Measurements from ENCODE around the gene ZEB2. TPM values are rescaled to one million over a fixed set of nuclear protein-coding genes. Genes with fewer than 3 reads are reported as not detected.

Gene ZEB2
- total and polyA plus RNA-seq, 4 donors: 7.6 to 39.6 (median 22.2) TPM

- TF ChIP-seq YY1 (IDR thresholded peaks at IDR 0.05): no peak
- no peak for TF ChIP-seq NR2F2 (IDR thresholded peaks at IDR 0.05)
- no peak for TF ChIP-seq FOXA1 (IDR thresholded peaks at IDR 0.05)
- no peak for TF ChIP-seq TAF1 (conservative IDR thresholded peaks at IDR 0.05)
- TF ChIP-seq RAD21 (IDR thresholded peaks at IDR 0.05): no peak
- TF ChIP-seq, protein P1, sequence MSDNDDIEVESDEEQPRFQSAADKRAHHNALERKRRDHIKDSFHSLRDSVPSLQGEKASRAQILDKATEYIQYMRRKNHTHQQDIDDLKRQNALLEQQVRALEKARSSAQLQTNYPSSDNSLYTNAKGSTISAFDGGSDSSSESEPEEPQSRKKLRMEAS (IDR thresholded peaks at IDR 0.05): no peak
- TF ChIP-seq EGR1 (IDR thresholded peaks at IDR 0.05; ENCODE audit: low read depth in 2 of 2): no peak
- no peak for TF ChIP-seq ZBTB33 (IDR thresholded peaks at IDR 0.05)
- no peak for TF ChIP-seq GABPA (IDR thresholded peaks at IDR 0.05 in 1 of 2, conservative IDR thresholded peaks at IDR 0.05 in 1 of 2)
- TF ChIP-seq JUND (IDR thresholded peaks at IDR 0.05): no peak
- TF ChIP-seq FOXA2 (IDR thresholded peaks at IDR 0.05): no peak
- Histone ChIP-seq H3K27me3 (ENCODE audit: control insufficient read depth in 4 of 4, insufficient read depth in 4 of 4, low read length in 3 of 4) (peaks cover 0 to 6% (median 0%) of the 10 kb centered on the region in 4 donors), H3K9ac (ENCODE audit: low read depth in 1 of 2, low read length in 2 of 2) (no peak overlapping the region), H3K4me1 (ENCODE audit: control insufficient read depth in 4 of 4, insufficient read depth in 4 of 4, low read length in 3 of 4) (no peaks in the 10 kb centered on the region), H3K36me3 (ENCODE audit: control insufficient read depth in 4 of 4, insufficient read depth in 3 of 4, low read depth in 1 of 4, low read length in 3 of 4) (no peaks in the 10 kb centered on the region), H3K4me3 (ENCODE audit: low read depth in 1 of 3, low read length in 3 of 3) (no peak overlapping the region), H3K9me3 (ENCODE audit: control insufficient read depth in 4 of 4, low read length in 3 of 4) (no peaks in the 10 kb centered on the region), H3K27ac (ENCODE audit: low read depth in 1 of 2, low read length in 2 of 2) (no peak overlapping the region)
- no peak for DNase-seq (ENCODE audit: low spot score)
- 74% methylated on average over 5 of the region's 5 CpGs for WGBS
Measured at GRCh38 chr2:144530596-144530995, 10.7 kb upstream of the ZEB2 start.

DNA sequence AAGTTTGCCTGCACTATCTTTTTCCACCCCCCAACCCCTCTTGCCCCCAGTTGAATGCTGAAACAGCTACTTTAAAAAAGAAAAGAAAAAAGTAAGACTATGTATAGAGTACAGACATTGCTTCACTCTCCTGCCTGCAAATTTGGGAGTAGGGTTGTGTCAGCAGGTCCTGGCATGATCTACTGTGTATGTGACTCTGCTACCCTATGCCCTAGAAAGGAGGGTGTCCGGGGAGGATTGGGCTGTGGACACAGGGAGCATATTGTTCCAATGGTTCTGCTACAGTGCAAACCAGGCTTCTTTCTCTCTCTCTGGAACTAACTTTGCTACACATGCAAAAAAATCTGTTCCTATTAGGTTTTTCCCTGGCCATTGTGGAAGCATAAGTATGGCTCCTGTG lies 9.9 kb upstream of the ZEB2 start:
- H3K9me3 ChIP-seq (ENCODE audit: control insufficient read depth in 4 of 4, low read length in 3 of 4): no peaks in the 10 kb centered on the region
- TF ChIP-seq ZBTB33 (IDR thresholded peaks at IDR 0.05): no peak
- no peak for TF ChIP-seq RXRA (IDR thresholded peaks at IDR 0.05)
- TF ChIP-seq, protein P2, sequence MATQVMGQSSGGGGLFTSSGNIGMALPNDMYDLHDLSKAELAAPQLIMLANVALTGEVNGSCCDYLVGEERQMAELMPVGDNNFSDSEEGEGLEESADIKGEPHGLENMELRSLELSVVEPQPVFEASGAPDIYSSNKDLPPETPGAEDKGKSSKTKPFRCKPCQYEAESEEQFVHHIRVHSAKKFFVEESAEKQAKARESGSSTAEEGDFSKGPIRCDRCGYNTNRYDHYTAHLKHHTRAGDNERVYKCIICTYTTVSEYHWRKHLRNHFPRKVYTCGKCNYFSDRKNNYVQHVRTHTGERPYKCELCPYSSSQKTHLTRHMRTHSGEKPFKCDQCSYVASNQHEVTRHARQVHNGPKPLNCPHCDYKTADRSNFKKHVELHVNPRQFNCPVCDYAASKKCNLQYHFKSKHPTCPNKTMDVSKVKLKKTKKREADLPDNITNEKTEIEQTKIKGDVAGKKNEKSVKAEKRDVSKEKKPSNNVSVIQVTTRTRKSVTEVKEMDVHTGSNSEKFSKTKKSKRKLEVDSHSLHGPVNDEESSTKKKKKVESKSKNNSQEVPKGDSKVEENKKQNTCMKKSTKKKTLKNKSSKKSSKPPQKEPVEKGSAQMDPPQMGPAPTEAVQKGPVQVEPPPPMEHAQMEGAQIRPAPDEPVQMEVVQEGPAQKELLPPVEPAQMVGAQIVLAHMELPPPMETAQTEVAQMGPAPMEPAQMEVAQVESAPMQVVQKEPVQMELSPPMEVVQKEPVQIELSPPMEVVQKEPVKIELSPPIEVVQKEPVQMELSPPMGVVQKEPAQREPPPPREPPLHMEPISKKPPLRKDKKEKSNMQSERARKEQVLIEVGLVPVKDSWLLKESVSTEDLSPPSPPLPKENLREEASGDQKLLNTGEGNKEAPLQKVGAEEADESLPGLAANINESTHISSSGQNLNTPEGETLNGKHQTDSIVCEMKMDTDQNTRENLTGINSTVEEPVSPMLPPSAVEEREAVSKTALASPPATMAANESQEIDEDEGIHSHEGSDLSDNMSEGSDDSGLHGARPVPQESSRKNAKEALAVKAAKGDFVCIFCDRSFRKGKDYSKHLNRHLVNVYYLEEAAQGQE (IDR thresholded peaks at IDR 0.05): no peak
- TF ChIP-seq SP1 (IDR thresholded peaks at IDR 0.05): no peak
- no peak for TF ChIP-seq HNF4A (conservative IDR thresholded peaks at IDR 0.05)
- no peak for TF ChIP-seq GABPA (IDR thresholded peaks at IDR 0.05 in 1 of 2, conservative IDR thresholded peaks at IDR 0.05 in 1 of 2)
- no peak for TF ChIP-seq EGR1 (IDR thresholded peaks at IDR 0.05; ENCODE audit: low read depth in 2 of 2)
- no peak for TF ChIP-seq CTCF (IDR thresholded peaks at IDR 0.05; ENCODE audit: low read depth, low read length, missing input control)
- TF ChIP-seq, protein P3, sequence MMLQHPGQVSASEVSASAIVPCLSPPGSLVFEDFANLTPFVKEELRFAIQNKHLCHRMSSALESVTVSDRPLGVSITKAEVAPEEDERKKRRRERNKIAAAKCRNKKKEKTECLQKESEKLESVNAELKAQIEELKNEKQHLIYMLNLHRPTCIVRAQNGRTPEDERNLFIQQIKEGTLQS (IDR thresholded peaks at IDR 0.05): no peak
- TF ChIP-seq NR2F2 (IDR thresholded peaks at IDR 0.05): no peak
- no peak for TF ChIP-seq TAF1 (conservative IDR thresholded peaks at IDR 0.05)
- WGBS: 69% methylated on average over 1 of the region's 1 CpG

More for the DNA sequence above, 9.9 kb upstream of the ZEB2 start:
- Histone ChIP-seq H3K4me1 (ENCODE audit: control insufficient read depth in 4 of 4, insufficient read depth in 4 of 4, low read length in 3 of 4) (no peaks in the 10 kb centered on the region), H3K9ac (ENCODE audit: low read depth in 1 of 2, low read length in 2 of 2) (no peak overlapping the region), H3K27ac (ENCODE audit: low read depth in 1 of 2, low read length in 2 of 2) (no peak overlapping the region), H3K4me3 (ENCODE audit: low read depth in 1 of 3, low read length in 3 of 3) (no peak overlapping the region), H3K27me3 (ENCODE audit: control insufficient read depth in 4 of 4, insufficient read depth in 4 of 4, low read length in 3 of 4) (peaks cover 0 to 6% (median 0%) of the 10 kb centered on the region in 4 donors), H3K36me3 (ENCODE audit: control insufficient read depth in 4 of 4, insufficient read depth in 3 of 4, low read depth in 1 of 4, low read length in 3 of 4) (no peaks in the 10 kb centered on the region)
- no peak for DNase-seq (ENCODE audit: low spot score)
